CD1c-positive myeloid dendritic cell (primary cell): ENCODE results near the gene FBXW4.
"Not testable (repeated sequence)": the region's sequence is repeated elsewhere in the genome, so short reads cannot be mapped to it uniquely, and the experiment has no call there.

Source experiments
- DNase-seq: peaks from one replicate; pipeline ENCODE4 v3.0.0-alpha.2; 2016; ENCODE audit errors: extremely low spot score

FBXW4 gene

DNA sequence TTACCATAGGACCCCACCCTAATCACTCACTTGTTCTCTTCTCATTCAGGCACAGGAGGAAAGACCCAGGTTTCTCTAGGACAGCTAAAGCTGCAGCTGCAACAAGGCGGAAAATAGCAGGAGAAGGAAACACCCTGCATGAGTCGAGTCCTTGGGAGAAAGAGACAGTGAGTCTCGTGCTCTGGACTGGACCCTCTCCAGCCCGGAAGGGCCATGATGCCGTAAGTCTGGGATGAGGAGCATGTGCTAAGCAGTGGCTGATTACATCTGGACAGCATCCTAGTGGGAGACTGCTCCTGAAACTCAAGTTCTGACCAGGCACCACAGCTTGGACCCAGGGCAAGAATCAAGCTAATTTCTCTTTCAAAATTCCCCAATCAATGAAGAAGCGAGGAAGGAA is 39.4 kb downstream of the FBXW4 start:
- no peak for DNase-seq

DNA sequence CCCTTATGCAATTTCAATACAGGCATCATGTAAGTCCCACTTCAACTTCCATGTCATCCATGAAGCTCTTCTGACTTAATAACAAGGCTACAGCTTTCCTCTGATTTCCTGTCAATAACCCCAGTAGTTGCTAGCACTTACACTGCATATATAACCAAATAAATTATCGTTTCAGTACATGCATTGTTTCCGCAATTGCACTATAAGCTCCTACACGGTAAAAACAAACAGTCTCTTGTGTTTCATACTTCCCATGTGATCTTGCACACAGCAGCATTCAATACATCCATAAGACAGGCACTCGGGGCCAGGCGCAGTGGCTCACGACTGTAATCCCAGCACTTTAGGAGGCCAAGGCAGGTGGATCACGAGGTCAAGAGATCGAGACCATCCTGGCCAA is 41.4 kb downstream of the FBXW4 start:
- DNase-seq = no peak

DNA sequence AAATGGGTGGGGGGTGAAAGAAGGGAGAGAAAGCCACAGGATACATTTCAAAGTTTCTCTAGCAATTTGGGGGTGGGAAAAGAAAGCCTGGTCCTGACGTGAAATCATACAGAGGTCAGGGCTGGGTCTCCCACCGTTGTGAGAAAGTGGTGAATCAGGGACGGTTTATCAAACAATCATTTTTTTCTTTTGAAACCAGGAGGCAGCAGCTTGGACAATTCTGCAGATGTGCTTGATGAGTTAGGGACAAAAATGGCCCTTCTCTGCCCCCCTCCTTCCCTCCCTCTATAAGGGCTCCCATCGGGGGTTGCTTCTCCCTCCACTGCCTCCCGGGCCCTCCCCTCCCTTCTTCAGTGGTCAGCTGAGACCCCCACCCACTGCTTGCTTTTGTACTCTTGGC is 43.6 kb downstream of the FBXW4 start:
- no peak for DNase-seq

DNA sequence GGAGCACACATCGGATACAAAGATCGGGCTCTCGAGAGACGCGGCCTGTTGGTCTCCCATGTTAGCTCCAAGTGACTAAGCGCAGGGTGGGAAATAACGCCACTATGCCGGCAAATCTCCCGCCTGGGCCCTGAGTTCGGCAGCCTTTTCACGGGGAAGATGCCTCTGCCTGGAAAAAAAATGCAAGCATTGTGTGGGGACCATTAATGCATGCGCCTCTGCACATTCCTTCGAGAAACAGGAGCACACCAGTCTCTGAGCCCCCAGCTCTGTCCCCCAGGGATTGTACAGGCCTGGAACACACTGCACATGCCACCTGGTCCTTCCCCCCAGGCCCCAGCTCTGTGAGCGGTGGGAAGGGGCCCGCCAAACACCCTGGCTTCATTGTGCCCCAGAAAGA is 44.1 kb downstream of the FBXW4 start:
- DNase-seq = no peak

DNA sequence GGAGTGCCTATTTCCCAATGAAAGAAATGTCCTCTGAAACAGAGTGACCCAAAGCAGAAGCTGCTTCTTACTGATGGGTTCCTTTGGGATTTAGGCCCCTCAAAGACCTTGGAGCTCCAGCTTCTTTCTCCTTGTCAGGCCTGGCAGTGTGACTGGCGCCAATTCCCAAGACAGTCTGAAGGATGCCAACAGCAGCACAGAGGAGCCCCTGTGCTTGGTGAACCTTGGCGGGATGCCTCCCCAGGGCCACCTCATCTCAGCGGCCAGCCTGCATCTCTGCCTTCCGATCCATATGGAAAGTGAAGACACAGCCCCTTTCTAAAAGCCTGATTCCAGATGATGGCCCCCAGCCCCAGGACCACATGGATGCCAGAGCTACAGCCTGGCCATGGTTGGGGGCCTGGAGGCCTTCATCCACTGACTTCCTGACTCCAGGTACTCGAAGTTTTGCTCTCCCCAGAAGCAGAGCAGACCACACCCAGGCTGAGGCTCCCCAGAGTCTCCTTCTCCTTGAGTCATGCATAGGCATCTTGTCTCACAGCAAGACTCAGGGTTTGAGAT is 45.4 kb downstream of the FBXW4 start:
- DNase-seq = no peak

DNA sequence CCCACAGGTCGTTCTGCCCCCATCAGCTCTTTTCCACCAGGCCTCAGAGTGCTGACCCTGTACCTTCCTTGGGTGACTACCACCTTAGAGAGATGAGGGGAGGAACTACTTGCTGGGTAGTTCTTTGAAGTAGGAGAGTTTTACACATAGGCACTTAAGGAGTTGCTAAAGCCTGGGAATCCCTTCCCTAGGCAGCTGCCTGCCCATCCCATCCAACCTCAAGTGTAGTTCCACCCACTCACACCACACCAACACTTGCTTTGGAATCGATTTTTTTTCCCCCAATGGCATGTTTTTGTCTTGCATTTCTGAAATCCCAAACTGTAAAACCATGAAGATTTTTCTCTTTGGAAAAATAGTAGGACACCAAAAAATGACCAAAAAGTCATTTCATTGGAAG is 47.7 kb downstream of the FBXW4 start:
- no peak for DNase-seq

DNA sequence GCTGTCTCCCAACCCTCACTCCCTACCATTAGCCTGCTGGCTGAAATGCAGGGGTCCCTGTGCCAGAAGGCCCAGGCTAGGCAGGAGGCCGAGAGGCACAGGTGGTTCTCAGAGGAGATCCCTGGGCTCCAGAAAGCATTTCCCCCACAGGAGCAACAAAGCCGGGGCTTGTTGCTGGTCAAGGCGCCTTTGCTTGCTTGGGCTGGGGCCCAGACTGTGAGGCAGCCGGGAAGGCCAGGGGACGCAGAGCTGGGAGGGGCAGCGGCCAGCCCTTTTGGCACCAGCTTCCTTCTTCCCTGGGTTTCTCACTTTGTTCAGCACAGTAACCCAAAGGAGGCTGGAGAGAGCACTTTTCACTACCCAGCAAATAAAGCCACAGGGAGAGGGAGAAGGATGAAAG is 48.6 kb downstream of the FBXW4 start:
- no peak for DNase-seq

DNA sequence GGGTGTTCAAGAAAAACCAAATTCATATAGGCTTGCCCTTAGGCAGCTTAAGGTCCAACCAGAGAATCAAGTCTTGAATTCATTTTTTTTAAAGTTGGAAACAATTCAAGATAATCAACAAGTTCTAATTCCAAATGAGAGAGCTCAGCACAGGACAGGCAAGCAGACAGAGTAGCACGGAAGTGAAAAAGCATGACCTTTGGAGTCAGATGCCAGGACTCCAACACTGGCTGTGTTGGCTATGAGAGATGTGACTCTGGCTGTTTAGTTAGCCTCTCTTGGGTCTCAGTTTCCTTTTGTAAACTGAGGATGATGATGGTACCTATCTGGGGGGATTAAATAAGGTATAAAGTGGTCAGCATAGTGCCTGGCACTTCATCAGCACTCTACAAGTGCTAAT is 49.3 kb downstream of the FBXW4 start:
- no peak for DNase-seq

DNA sequence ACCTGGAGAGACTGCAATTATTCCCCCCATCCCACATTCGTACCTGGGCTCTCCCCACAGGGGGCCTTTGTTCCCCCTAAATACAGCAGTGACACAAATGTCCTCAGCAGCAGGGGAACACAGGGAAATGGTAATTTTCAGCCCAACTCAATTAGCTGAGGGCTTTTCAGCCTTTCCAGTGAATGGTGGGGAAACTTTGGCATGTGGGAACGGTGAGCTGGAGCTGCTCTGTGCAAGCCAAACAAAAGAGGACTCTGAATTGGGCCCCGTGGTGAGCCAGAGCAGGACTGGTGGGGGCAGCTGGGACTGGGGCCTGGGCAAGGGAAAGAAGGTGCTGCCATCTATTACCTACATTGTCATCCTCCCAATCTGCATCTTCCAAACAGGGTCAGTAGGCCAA is 51.0 kb downstream of the FBXW4 start:
- no peak for DNase-seq

DNA sequence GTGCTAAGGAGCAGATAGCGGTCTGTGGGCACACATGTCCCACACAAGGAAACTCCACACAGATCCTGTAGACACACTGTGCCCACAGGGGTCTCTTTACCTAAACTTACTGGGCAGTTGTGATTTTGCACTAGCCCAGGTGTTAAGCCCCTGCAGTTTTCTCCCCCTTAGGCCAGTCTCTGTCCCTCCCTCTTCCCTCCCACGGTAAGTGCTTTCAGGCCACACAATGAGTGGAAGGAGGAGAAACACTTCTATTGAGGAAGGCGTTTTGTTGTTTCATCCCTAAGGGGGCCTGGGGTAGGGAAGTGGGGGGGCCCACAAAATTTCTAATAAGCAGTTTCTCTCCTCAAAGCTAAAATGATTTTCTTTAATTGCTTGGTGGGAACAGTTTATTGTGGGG is 51.4 kb downstream of the FBXW4 start:
- no peak for DNase-seq

DNA sequence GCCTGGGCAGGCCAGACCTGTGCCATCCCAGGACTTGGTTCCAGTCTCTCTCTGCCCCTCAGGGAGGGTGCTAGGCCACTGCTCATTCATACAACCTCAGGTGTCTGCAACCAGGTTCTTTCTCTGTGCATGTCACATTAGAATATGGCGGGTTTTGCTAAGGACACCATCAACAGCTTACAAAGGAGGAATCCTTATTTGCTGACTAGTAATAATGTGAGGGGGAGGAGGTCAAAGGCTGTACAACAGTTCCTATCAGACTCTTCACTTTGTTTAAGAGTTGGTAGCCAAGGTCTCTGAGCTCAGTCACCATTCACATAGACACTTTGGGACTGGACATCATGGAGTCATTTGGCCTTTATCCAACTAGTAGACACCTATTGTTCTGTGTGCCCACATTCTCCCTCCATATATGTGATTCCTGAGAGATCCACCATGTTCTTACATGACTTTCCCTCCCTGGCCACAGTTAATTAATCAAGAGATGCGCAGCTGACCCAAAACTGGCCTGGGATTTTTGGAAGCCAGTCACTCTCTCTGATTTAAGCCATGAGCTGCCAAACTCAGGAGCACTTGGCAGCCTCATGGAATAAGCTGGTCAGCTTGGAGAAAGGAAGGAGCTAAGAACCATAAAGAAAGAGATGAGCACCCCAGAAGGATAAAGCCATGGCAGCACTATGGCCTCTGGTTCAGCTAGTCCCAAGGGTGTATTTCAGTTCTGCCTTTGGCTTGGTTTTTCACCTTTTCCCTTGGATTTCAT is 55.6 kb downstream of the FBXW4 start:
- no peak for DNase-seq

DNA sequence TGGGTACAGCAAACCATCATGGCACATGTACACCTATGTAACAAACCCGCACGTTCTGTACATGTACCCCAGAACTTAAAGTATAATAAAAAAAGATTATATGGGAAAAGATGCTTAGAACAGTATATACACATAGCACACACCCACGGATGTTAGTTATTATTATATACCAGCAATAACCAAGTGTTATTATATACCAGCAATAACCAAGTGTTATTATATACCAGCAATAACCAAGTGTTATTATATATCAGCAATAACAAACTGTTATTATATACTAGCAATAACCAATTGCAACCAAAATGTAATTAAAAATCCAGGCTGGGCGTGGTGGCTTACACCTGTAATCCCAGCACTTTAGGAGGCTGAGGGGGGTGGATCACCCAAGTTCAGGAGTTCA is 61.5 kb downstream of the FBXW4 start:
- DNase-seq = not testable (repeated sequence)

DNA sequence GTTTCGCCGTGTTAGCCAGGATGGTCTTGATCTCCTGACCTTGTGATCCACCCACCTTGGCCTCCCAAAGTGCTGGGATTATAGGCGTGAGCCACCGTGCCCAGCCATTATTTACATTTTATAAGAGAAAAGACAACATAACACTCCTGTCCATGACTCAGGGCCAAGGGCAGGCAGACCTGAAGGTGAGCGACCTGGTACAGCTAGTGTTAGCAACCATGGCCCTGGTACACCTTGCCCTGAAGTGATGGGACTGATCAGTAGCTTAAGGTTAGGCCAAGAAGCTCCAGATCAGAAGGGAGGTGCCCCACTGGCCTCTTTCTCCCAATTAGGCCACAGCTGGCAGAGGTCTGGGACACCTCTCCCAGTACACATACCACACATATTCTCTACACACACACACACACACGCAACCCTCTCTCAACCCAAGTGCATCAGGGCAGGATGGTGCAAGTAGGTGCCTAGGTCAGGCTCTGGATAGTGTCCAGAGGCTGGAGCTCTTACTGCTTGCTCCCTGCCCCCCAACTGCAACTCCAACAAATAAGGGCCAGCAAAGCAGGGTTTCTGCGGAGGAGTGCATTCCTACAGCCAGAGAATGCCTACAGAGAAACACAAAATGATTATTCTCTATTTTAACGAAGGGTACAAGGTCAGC is 63.0 kb downstream of the FBXW4 start:
- no peak for DNase-seq

DNA sequence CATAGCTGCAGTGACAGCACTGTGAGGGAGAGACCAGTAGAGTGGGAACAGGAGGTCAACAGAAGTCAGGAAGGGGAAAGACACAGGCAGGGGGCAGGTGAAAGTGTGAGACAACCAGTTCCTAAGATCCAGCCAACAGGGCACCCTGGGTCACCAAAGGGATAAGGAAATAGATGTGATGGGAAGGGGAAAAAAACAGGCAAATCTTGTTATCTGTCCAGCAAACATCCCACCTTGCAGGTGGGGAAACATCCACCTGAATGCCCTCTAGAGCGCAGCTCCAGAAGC is 64.4 kb downstream of the FBXW4 start:
- DNase-seq = no peak

DNA sequence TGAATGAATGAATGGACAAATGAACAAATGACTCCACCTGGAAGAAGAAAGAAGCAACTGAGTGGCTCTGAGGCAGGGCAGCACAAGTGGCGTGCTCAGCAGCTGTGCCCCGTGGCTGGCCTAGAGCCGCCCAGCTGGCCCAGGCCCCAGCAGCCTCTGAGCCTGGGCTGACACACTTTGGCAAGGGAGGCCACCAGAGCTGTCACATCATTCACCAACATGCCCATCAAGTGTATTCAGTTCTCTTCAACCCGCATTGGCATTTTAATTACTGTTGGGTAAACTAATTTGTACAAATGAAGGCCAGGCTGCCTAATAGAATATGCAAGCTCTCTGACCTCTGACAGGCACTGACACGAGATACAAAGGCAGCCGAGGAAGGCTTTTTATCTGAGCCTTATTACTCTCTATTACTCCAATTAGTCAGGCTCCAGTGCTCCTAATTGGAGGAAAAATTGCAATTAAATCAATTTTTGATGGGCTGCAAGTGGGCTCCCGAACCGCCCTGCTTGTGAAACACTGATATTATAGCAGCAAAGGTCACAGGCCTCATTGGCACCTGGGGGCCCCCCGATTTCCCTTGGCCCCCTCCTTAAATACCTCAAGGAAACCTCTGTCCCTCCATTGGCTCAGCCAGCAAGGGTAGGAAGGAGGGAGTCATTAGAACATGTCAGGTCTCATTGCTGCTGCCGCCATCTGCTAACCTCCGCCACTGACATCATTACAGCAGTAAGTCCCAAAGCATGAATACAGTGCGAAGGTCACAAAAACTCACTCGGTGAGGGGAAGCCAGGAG is 64.9 kb downstream of the FBXW4 start:
- DNase-seq = no peak

DNA sequence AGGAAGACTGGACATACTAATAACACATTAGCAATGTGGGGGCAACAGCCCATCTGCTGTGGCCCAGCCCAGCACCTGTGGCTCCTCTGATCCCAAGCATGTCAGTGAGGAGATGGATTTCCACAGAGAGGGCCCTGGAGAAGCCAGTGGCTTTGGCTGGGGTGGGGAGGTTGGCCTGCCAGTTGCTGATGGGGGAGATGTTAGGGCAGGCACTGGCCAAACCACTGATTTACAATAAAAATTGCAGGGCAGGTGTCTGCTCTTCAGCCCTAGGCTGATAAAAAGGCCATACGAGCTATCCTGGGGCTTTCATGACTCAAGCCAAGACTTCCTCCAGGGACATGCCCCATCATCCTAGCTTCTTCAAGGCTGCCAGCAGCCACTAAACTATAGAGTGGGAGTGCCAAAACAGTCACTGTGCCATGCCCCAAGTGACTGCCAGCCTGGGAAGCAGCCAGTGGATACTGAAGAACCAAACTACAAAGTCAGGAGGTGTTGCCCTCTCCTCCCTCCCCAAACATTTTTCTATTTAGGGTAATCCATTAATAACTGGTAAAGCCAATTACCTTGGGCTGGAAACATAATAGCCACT is 69.1 kb downstream of the FBXW4 start:
- DNase-seq = no peak

DNA sequence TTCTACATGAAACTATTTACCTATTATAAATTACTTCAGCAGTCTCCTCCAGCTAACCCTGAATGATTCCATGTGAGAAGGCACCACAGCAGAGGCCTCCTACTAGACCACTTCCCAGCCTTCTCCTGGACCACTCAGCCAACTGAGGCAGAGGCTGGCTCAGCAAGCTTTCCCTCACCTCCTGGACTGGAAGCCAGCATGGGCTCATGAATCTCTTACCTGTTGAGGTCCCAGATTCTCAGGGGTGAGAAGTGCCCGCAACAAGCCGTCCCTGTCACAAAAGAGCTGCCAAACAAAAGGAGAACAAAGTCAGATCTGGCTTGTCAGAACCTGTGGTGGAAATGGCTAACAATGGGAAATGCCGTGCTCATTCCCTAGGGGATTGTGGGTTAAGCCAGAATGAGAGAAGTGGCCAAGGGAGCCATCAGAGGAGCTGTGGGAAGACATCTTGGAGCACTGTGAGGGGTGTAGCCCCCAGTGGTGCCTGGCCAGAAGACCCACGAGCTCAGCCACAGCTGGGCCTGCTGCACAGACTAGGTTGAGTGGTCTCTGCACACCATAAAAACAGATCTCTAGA is 70.4 kb downstream of the FBXW4 start:
- DNase-seq = no peak

DNA sequence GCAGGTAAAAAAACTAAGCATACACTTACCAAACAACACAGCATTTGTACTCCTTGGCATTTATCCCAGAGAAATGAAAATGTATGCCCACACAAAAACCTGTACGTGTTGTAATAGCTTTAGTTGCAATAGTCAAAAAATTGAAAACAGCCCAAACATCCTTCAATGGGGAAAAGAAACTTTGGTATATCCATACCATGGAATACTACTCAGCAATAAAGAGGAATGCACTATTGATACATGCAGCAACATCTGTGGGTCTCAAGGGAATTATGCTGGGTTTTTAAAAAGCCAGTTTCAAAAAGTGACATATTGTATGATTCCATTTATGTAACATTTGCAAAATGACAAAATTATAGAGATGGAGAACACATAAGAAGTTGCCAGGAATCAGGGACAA is 71.4 kb downstream of the FBXW4 start:
- DNase-seq = no peak

DNA sequence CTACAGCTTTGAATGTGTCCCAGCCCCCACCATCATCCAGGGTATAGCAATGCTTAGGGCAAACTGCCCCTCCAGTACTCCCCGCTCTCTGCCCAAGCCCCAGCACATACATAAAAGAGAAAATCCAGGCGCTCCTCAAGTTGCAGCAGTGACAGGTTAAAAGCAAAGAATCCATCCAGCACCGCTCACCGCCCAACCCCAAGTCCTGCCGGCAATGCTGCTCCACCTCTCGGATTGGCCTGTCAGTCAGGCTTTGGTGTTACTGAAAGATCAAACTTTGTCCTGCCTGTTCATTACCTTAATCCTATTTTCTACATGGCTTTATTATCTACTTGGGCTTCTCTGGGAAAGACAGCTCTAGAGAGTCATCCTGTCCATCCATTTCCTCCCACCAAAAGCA is 75.0 kb downstream of the FBXW4 start:
- DNase-seq = no peak

DNA sequence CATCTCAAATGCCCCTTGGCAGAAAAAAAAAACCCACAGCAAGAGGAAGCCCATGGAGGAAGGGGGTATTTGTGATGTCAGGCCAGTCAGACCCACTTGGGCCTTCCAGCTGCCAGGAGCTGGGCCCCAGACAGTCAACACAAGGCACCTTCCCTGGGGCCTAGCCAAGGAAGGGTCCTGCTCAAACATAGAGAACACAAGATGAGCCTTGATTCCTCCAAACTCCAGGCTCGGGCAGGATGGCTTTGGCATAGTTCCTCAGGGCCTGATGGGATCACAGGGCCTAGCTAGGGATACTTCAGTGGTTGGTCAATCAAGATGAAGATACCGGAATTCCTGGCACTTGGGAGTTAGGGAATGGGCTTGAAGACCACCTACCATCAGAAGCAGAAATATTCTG is 76.1 kb downstream of the FBXW4 start:
- no peak for DNase-seq

DNA sequence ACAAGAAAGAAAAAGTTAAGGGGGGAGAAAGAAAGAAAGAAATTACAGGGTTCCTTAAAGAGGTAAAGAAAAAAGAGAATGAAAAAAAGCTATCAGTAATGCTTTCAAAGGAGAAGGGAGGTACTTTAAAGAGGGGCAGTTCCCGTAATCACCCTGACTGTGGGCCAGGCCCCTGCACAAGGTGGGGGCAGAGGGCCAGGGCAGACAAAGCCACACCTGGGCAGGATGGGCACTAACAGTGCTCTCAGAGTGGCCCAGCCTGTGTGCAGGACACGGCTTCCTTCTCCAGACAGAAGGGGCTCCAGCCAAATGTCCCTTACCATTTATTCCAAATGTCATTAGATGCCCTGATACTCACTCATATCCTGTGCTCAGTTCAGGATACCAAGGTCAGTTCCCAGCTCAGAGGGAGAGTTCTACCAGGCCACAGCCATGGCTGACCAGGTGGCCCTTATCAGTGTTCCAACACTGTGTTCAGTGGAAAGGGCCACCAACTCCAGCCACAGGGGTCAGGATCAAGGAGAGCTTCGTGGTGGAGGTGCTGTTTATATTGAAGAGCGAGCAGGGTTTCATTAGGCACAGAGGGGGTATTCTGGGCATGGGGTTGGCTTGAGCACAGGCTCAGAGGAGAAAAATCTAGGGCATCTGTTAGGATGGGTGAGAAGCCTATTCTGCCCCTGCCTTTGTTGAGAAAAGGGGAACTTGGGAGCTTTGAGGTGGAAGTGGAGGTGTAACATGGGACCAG is 77.0 kb downstream of the FBXW4 start:
- DNase-seq = no peak
